ENCODE results near the gene SLC12A1.

DNA sequence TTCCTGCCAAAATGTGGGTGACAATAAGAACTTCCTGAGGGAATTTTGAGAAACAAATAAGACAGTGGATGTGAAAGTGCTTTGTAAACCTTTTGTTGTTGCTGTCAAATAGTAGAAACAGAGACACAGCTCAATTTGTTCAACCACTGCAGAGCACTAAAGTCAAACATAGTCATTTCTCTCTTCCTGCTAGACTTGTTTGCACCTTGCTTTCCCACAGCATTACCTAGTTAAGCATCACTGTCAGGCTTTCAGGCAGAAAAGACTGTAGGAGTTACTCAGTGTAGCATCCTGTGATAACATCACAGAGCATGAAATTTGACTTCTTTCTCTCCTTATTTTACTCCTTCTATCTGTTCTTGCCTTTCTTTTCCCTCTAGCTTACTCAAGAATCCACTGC, 27.1 kb downstream of the SLC12A1 start:
- TF ChIP-seq, protein P1, sequence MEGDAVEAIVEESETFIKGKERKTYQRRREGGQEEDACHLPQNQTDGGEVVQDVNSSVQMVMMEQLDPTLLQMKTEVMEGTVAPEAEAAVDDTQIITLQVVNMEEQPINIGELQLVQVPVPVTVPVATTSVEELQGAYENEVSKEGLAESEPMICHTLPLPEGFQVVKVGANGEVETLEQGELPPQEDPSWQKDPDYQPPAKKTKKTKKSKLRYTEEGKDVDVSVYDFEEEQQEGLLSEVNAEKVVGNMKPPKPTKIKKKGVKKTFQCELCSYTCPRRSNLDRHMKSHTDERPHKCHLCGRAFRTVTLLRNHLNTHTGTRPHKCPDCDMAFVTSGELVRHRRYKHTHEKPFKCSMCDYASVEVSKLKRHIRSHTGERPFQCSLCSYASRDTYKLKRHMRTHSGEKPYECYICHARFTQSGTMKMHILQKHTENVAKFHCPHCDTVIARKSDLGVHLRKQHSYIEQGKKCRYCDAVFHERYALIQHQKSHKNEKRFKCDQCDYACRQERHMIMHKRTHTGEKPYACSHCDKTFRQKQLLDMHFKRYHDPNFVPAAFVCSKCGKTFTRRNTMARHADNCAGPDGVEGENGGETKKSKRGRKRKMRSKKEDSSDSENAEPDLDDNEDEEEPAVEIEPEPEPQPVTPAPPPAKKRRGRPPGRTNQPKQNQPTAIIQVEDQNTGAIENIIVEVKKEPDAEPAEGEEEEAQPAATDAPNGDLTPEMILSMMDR (conservative IDR thresholded peaks at IDR 0.05; ENCODE audit: low read length) = no peak
- no peak for TF ChIP-seq EZH2phosphoT487 (IDR thresholded peaks at IDR 0.05; ENCODE audit: borderline replicate concordance, low read depth, low read length)

Measured in OCI-LY7 (cell line).